CD4-positive, alpha-beta T cell (primary cell): Measurements from ENCODE around the gene RNF123. TPM values are rescaled to one million over a fixed set of nuclear protein-coding genes. Genes with fewer than 3 reads are reported as not detected.

Source experiments
- ATAC-seq: fragments of 200-7000 bp; cut with Tn5 transposase; one replicate; pipeline ENCODE4 v1.10.0; 2022; ENCODE audit warnings: mild to moderate bottlenecking; ENCODE audit not compliant: poor library complexity
- CTCF ChIA-PET: fragments of 350-600 bp; sonication (Branson Sonifier 250); formaldehyde crosslinking; loops from one replicate; lab custom pipeline; 2021; ENCODE audit warnings: antibody characterized with exemption, inconsistent platforms; lab: Charles Lee
- POLR2A ChIA-PET: fragments of 350-600 bp; sonication (Branson Sonifier 250); formaldehyde crosslinking; loops from one replicate; lab custom pipeline; 2021; ENCODE audit warnings: antibody characterized with exemption, inconsistent platforms; lab: Charles Lee
- DNase-seq, 14 experiments: peaks; one replicate each; pipeline ENCODE4 v3.0.0-alpha.2; 2013 to 2020; ENCODE audit warnings: mixed read lengths in 2 of 14
- H3K27ac ChIP-seq, 2 donors: one replicate each; pipeline versions ENCODE4 v1.5.1 to v1.7.0; 2013; ENCODE audit warnings: low read length in 2 of 2, low read depth in 1 of 2, mild to moderate bottlenecking in 1 of 2
- H3K27me3 ChIP-seq, 2 experiments: 1 replicate in 1 of 2; 2 replicates in 1 of 2; pipeline versions ENCODE4 v1.6.1 to v1.7.0; 2013; ENCODE audit warnings: low read length in 2 of 2, control low read depth in 1 of 2, mild to moderate bottlenecking in 1 of 2, moderate library complexity in 1 of 2; ENCODE audit not compliant: insufficient read depth in 2 of 2, control insufficient read depth in 1 of 2
- H3K36me3 ChIP-seq: one replicate; pipeline ENCODE4 v1.6.1; 2013; ENCODE audit warnings: low read length, control low read depth; ENCODE audit not compliant: insufficient read depth
- H3K4me1 ChIP-seq: one replicate; pipeline ENCODE4 v1.6.1; 2013; ENCODE audit warnings: low read length, control low read depth; ENCODE audit not compliant: insufficient read depth
- H3K4me3 ChIP-seq: one replicate; pipeline ENCODE4 v1.5.1; 2013; ENCODE audit warnings: mild to moderate bottlenecking, low read length, moderate library complexity
- H3K9me3 ChIP-seq, 2 experiments: 1 replicate in 1 of 2; 2 replicates in 1 of 2; pipeline versions ENCODE4 v1.6.1 to v1.7.0; 2013; ENCODE audit warnings: low read length in 2 of 2, mild to moderate bottlenecking in 2 of 2, control low read depth in 1 of 2, moderate library complexity in 1 of 2; ENCODE audit not compliant: control insufficient read depth in 1 of 2, insufficient read depth in 1 of 2
- H3K27ac Mint-ChIP-seq: one replicate; pipeline ENCODE4 v1.8.0; 2020; ENCODE audit warnings: mixed read lengths
- H3K27me3 Mint-ChIP-seq: one replicate; pipeline ENCODE4 v1.8.0; 2021; ENCODE audit warnings: mixed read lengths
- H3K36me3 Mint-ChIP-seq: one replicate; pipeline ENCODE4 v1.8.0; 2021; ENCODE audit warnings: low read depth, mixed read lengths
- H3K4me1 Mint-ChIP-seq: one replicate; pipeline ENCODE4 v1.8.0; 2021; ENCODE audit warnings: low read depth, mixed read lengths
- H3K4me3 Mint-ChIP-seq: one replicate; pipeline ENCODE4 v1.8.0; 2020; ENCODE audit warnings: mild to moderate bottlenecking, mixed read lengths
- H3K9me3 Mint-ChIP-seq: one replicate; pipeline ENCODE4 v1.8.0; 2020; ENCODE audit warnings: mixed read lengths
- intact Hi-C, 2 experiments: fragments of 100-400 bp; cut with DNase I in 1 of 2; cut with micrococcal nuclease in 1 of 2; formaldehyde crosslinking; loops; one replicate each; pipeline versions ENCODE4 v1.15.1 to v1.9.0; 2023 to 2025; cut with DNase I, micrococcal nuclease
- total RNA-seq, 174 experiments: library from RNA in 2 of 174; stranded (reverse) in 2 of 174; gene quantifications; one replicate each; pipeline ENCODE4 v1.2.3 and lab custom pipeline; 2021 to 2026
- TF ChIP-seq, protein P1 (sequence below): fragments of 200-600 bp; IDR thresholded peaks from one replicate; pipeline ENCODE4 v1.8.0; 2022; ENCODE audit warnings: antibody characterized with exemption, mild to moderate bottlenecking

RNF123 gene
- total RNA-seq, 2 experiments from 2014 or later: 28.8 to 29.7 TPM

DNA sequence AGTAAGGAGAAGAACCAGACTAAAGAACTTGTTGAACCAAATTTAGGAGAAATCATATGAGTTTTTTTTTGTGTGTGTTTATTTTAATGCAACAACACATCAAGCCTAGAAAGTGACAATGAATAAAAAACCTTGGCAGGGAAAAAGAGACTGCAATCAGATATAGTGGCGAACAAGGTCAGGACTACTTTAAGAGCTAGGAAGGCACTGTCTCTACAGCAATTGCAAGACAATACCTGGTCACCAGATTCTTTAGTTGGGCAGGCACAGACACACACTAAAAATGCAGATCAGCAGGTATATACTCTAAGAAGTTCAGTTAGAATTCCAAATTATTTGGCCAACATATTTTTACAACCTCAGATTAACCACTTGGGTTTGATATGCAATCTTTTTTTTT lies 65.2 kb downstream of the RNF123 start:
- Mint-ChIP-seq H3K36me3 (peaks cover 40% of the 10 kb centered on the region), H3K9me3 (no peaks in the 10 kb centered on the region), H3K27ac (peak overlapping the region; percentile 69), H3K27me3 (no peaks in the 10 kb centered on the region), H3K4me3 (no peak overlapping the region), H3K4me1 (peaks cover 56% of the 10 kb centered on the region)
- ChIA-PET CTCF (no interaction called here), POLR2A (no interaction called here)
- TF ChIP-seq, protein P1, sequence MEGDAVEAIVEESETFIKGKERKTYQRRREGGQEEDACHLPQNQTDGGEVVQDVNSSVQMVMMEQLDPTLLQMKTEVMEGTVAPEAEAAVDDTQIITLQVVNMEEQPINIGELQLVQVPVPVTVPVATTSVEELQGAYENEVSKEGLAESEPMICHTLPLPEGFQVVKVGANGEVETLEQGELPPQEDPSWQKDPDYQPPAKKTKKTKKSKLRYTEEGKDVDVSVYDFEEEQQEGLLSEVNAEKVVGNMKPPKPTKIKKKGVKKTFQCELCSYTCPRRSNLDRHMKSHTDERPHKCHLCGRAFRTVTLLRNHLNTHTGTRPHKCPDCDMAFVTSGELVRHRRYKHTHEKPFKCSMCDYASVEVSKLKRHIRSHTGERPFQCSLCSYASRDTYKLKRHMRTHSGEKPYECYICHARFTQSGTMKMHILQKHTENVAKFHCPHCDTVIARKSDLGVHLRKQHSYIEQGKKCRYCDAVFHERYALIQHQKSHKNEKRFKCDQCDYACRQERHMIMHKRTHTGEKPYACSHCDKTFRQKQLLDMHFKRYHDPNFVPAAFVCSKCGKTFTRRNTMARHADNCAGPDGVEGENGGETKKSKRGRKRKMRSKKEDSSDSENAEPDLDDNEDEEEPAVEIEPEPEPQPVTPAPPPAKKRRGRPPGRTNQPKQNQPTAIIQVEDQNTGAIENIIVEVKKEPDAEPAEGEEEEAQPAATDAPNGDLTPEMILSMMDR: no peak
- intact Hi-C loops: no loop called here
- Histone ChIP-seq H3K36me3 (peaks cover 1% of the 10 kb centered on the region), H3K27ac (no peak overlapping the region), H3K4me3 (no peak overlapping the region), H3K27me3 (no peaks in the 10 kb centered on the region), H3K4me1 (no peaks in the 10 kb centered on the region), H3K9me3 (no peaks in the 10 kb centered on the region)
- DNase-seq (no peak), ATAC-seq (no peak)

DNA sequence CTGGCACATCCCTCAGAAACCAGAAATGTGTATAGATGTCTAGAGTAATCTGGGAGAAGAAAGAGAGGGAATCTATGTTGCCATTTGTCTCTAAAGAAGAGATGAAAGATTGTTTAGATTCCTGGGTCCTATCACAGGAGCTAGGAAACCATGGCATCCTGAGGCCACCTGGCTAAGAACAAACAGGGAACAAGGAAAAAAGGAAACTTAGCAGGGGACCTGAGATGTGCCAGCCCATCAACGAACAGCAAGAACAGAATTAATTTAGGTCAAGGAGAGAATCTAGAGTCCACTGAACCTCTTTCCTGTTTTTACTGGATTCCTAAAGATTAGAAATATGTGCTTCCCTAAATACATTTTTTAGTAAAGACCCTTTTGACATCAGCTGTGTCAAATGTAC lies 66.7 kb downstream of the RNF123 start:
- H3K27me3 ChIP-seq: no peaks in the 10 kb centered on the region
- H3K9me3 ChIP-seq: no peaks in the 10 kb centered on the region
- Mint-ChIP-seq H3K9me3 (no peaks in the 10 kb centered on the region), H3K4me3 (no peak overlapping the region), H3K36me3 (peaks cover 34% of the 10 kb centered on the region), H3K27me3 (no peaks in the 10 kb centered on the region), H3K27ac (no peak overlapping the region), H3K4me1 (peaks cover 52% of the 10 kb centered on the region)
- no peak overlapping the region for H3K27ac ChIP-seq
- TF ChIP-seq, protein P1: no peak
- ChIA-PET POLR2A (no interaction called here), CTCF (no interaction called here)
- no peak for DNase-seq
- H3K4me1 ChIP-seq: peaks cover 3% of the 10 kb centered on the region
- ATAC-seq: no peak
- intact Hi-C loops: no loop called here
- H3K36me3 ChIP-seq: peaks cover 7% of the 10 kb centered on the region
- H3K4me3 ChIP-seq: no peak overlapping the region

DNA sequence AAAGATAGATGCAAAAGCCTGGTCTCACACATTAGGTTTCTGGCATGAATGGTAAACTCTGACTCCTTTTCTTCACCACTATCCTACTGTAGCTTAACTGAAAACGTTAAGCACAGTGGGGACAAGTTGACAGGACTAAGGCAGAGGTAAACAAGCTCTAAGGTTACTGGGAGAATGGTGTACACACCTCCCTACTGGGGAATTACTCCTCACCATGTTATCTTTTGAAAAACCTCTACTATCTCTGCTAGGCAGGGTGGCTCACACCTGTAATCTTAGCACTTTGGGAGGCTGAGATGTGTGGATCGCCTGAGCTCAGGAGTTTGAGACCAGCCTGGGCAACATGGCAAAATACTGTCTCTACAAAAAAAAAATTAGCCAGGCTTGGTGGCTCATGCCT lies 67.8 kb downstream of the RNF123 start:
- POLR2A ChIA-PET: interaction anchor here (0.9 kb wide), 1 partner anchor 13 kb away, joined by 3 read pairs; no protein-coding TSS in a partner anchor
- Histone ChIP-seq H3K4me1 (peaks cover 3% of the 10 kb centered on the region), H3K27ac (no peak overlapping the region), H3K4me3 (no peak overlapping the region), H3K27me3 (no peaks in the 10 kb centered on the region), H3K36me3 (peaks cover 11% of the 10 kb centered on the region), H3K9me3 (no peaks in the 10 kb centered on the region)
- CTCF ChIA-PET: no interaction called here
- Mint-ChIP-seq H3K9me3 (no peaks in the 10 kb centered on the region), H3K27me3 (no peaks in the 10 kb centered on the region), H3K4me1 (peaks cover 52% of the 10 kb centered on the region), H3K4me3 (no peak overlapping the region), H3K36me3 (peaks cover 34% of the 10 kb centered on the region), H3K27ac (no peak overlapping the region)
- intact Hi-C loops: no loop called here
- DNase-seq: no peak
- TF ChIP-seq, protein P1: no peak
- ATAC-seq: no peak
